ENCODE measurements around the gene P2RY11. TPM values are rescaled to one million over a fixed set of nuclear protein-coding genes. Genes with fewer than 3 reads are reported as not detected.

P2RY11 gene
- polyA plus RNA-seq, 3 donors = 3.6 to 10.7 (median 4.3) TPM

GRCh38 chr19:10110076-10110971, 1.2 kb upstream of the P2RY11 start:
- H3K27ac ChIP-seq (ENCODE audit: low read depth, low read length) = no peak overlapping the region
- WGBS, 3 donors = 86 to 92% (median 88%) methylated on average over 40 to 44 of the region's 44 CpGs

DNA sequence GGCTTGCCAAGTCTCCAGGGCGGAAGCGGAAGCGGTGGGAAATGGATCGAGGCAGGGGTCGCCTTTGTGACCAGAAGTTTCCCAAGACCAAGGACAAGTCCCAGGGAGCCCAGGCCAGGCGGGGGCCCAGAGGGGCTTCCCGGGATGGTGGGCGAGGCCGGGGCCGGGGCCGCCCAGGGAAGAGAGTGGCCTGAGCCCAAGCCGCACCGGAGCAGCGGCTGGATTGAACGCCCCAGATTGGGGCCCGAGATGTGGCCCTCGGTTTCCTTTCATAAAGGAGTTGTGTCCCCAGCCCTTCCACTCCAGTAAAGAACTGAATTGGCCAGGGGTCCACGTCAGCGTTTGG, 548 bp upstream of the P2RY11 start:
- WGBS, 3 donors = 83 to 90% (median 90%) methylated on average over 19 of the region's 19 CpGs
- H3K27ac ChIP-seq (ENCODE audit: low read depth, low read length) = no peak overlapping the region

DNA sequence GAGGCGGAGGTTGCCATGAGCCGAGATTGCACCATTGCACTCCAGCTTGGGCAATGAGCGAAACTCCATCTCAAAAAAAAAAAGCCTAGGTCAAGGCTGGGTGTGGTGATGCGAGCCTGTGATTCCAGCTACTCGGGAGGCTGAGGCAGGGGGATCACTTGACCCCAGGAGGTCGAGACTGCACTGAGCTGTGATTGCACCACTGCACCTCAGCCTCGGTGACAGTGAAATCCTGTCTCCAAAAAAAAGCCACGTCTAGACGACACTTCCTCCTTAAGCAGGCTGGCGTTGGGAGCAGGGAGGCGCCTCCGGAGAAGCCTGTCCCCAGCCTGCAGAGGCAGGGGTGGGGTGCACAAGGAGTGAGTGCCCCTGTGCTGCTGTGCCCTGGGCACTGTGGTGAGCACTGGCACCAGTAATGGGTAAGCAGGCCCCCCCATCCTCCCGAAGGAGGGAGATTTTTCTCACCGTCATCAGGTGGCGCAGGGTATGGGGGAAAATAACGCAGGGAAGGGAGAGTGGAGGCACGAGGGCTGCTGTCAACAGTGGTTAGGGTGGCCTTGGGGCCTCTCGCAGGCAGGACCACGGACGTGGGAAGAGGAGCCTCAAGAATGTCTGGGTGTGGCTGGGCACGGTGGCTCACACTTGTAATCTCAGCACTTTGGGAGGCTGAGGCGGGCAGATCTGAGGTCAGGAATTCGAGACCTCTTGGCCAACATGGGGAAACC, 706 bp downstream of the P2RY11 start:
- WGBS, 3 donors = 39 to 56% (median 41%) methylated on average over 23 of the region's 23 CpGs
- H3K27ac ChIP-seq (ENCODE audit: low read depth, low read length) = no peak overlapping the region

DNA sequence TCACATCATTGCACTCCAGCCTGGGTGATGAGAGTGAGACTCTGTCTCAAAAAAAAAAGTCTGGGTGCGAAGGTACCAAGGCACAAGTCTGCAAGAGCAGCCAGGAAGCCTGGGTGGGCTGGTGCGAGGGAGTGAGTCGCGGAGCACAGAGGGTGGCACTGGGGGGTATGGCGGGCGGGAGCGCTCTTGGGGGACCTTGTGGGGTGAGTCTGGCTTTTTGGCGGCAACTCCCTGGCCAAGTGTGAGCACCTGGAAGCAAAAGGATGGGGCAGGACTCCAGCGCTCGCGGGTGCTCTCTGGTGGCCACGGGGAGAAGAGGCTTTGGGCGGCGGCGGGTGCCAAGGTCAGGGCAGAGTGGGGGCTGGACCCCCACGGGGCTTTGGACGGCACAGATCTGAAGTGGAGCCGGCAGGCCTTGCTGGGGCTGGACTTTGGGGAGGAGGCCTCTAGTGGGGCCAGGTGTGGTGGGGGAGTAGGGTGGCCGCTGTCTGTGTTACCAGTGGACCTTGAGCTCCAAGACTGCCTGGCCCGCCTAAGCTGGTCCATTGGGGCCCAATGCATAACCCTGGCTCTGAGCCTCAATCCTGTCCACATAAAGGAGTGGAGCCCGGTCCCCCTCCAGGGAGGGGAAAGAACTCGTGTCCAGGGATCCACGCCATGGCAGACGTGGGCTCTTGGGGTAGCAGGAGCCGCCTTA, 1.6 kb downstream of the P2RY11 start:
- 17 to 31% (median 27%) methylated on average over 25 of the region's 25 CpGs for WGBS, 3 donors
- H3K27ac ChIP-seq (ENCODE audit: low read depth, low read length) = no peak overlapping the region

GRCh38 chr19:10113592-10113963, 2.1 kb downstream of the P2RY11 start:
- H3K27ac ChIP-seq (ENCODE audit: low read depth, low read length) = no peak overlapping the region
- WGBS, 3 donors = 69 to 72% (median 71%) methylated on average over 17 to 19 of the region's 19 CpGs

DNA sequence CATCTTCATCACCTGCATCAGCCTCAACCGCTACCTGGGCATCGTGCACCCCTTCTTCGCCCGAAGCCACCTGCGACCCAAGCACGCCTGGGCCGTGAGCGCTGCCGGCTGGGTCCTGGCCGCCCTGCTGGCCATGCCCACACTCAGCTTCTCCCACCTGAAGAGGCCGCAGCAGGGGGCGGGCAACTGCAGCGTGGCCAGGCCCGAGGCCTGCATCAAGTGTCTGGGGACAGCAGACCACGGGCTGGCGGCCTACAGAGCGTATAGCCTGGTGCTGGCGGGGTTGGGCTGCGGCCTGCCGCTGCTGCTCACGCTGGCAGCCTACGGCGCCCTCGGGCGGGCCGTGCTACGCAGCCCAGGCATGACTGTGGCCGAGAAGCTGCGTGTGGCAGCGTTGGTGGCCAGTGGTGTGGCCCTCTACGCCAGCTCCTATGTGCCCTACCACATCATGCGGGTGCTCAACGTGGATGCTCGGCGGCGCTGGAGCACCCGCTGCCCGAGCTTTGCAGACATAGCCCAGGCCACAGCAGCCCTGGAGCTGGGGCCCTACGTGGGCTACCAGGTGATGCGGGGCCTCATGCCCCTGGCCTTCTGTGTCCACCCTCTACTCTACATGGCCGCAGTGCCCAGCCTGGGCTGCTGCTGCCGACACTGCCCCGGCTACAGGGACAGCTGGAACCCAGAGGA, 2.6 kb downstream of the P2RY11 start:
- 86 to 92% (median 90%) methylated on average over 43 of the region's 43 CpGs for WGBS, 3 donors

DNA sequence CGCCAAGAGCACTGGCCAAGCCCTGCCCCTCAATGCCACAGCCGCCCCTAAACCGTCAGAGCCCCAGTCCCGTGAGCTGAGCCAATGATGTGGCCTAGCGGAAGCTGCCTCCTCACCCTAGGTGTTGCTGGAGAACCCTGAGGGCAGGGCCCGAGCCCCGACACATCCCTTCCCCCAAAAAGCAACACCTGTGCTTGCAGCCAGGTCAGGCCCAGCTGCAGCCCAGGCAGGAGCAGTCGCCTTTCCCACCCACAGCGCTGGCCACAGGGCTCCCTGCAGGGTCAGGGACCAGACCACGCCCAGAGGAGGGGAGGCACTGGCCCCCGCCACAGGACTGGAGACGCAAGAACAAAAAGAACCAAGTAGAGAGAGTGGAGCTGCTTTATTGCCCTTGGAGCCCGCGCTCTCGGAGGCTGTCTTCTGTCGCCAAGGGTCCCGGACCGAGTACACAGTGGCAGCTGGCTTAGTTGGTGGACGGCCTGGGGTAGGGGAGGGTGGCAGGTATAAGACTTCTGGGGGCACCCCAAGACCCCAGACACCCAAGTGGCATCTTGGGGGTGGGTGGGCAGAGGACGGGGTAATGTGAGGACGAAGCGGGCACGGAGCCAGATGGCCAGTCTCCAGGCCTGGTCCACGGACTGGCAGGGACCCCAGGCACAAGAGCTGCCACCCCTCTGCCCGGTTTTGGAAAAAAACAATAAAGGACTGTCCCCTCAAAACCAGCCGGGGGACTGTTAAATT, 3.3 kb downstream of the P2RY11 start:
- no peak overlapping the region for H3K27ac ChIP-seq (ENCODE audit: low read depth, low read length)
- WGBS, 3 donors = 80 to 83% (median 83%) methylated on average over 25 to 26 of the region's 26 CpGs

More for the DNA sequence above, 2.6 kb downstream of the P2RY11 start:
- no peak overlapping the region for H3K27ac ChIP-seq (ENCODE audit: low read depth, low read length)

GRCh38 chr19:10115392-10116084, 4.0 kb downstream of the P2RY11 start:
- 86 to 90% (median 89%) methylated on average over 43 to 45 of the region's 45 CpGs for WGBS, 3 donors
- no peak overlapping the region for H3K27ac ChIP-seq (ENCODE audit: low read depth, low read length)

- 86 to 87% (median 87%) methylated on average over 34 to 35 of the region's 35 CpGs for WGBS, 3 donors
- no peak overlapping the region for H3K27ac ChIP-seq (ENCODE audit: low read depth, low read length)
These were observed 4.8 kb downstream of the P2RY11 start for GRCh38 chr19:10116085-10116865.

GRCh38 chr19:10116866-10117616, 5.5 kb downstream of the P2RY11 start:
- H3K27ac ChIP-seq (ENCODE audit: low read depth, low read length) = no peak overlapping the region
- WGBS, 3 donors = 87 to 90% (median 87%) methylated on average over 21 of the region's 21 CpGs

GRCh38 chr19:10118960-10119359, 7.5 kb downstream of the P2RY11 start:
- H3K27ac ChIP-seq (ENCODE audit: low read depth, low read length) = no peak overlapping the region
- WGBS, 3 donors = 31 to 50% (median 41%) methylated on average over 12 of the region's 12 CpGs

GRCh38 chr19:10120538-10121189, 9.2 kb downstream of the P2RY11 start:
- WGBS, 3 donors = 58 to 82% (median 61%) methylated on average over 9 of the region's 9 CpGs

DNA sequence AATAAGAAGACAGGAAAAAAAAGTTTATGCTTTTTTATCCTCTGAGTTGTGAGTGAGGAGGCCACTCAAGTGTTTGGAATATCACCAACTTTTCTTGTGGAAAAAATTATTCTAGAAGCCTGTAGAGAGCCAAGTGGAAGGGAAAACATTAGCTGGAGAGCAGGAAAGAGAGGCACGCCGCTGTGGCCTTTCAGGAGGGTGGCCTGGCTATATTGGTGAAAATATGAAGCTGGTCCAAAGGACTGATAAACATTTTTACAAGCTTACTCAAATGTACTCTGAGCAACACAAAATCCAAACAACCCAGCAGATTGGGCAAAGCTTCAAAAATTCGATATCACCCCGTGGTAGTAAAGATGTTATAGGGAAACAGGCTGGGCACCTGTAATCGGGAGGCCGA, 10.6 kb downstream of the P2RY11 start:
- H3K27ac ChIP-seq (ENCODE audit: low read depth, low read length) = no peak overlapping the region
- WGBS, 3 donors = 63 to 73% (median 72%) methylated on average over 6 of the region's 6 CpGs

More at GRCh38 chr19:10120538-10121189, 9.2 kb downstream of the P2RY11 start:
- no peak overlapping the region for H3K27ac ChIP-seq (ENCODE audit: low read depth, low read length)

GRCh38 chr19:10124429-10124828, 12.9 kb downstream of the P2RY11 start:
- H3K27ac ChIP-seq (ENCODE audit: low read depth, low read length) = no peak overlapping the region
- WGBS, 3 donors = 95 to 97% (median 97%) methylated on average over 7 of the region's 7 CpGs

- H3K27ac ChIP-seq (ENCODE audit: low read depth, low read length) = no peak overlapping the region
These were observed 14.7 kb downstream of the P2RY11 start for GRCh38 chr19:10126213-10126639.

More at GRCh38 chr19:10126213-10126639, 14.7 kb downstream of the P2RY11 start:
- 52 to 94% (median 64%) methylated on average over 4 of the region's 4 CpGs for WGBS, 3 donors
